ENCODE results near the gene PDE1A. TPM values are rescaled to one million over a fixed set of nuclear protein-coding genes. Genes with fewer than 3 reads are reported as not detected.

Gene PDE1A
- total and polyA plus RNA-seq, 2 of the 4 experiments (the other 2 are of a cell fraction): 0.24 to 0.90 TPM

DNA sequence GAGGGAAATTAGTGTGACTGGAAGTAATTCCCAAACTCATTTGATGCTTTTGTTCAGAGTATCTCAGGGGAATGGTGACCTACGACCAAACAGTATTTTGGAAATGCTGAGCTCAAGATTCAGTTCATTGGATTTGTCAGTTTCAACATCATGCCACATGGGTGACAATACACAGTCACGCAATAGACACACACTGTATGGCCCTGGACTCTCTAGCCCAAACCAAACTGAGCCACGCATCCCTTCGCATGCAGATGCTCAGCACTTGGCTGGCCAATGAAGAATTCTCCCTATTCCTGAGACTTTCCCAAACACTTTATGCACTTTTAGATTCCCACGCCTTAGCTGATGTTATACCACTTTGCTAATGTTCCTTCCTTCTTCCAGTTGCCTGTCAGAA lies 10.0 kb downstream of the PDE1A start:
- Histone ChIP-seq H3K4me1 (ENCODE audit: control insufficient read depth, insufficient read depth, low read length) (no peaks in the 10 kb centered on the region), H3K9me1 (ENCODE audit: insufficient read depth, low read length) (no peaks in the 10 kb centered on the region), H3K4me2 (ENCODE audit: low read depth, low read length) (no peak overlapping the region), H2BK120ac (ENCODE audit: low read depth, low read length) (no peak overlapping the region), H3K9me3 (ENCODE audit: control insufficient read depth, insufficient read depth, low read length) (no peaks in the 10 kb centered on the region), H3K79me1 (ENCODE audit: low read depth in 1 of 2, low read length in 2 of 2) (no peaks in the 10 kb centered on the region), H2BK20ac (ENCODE audit: low read depth, low read length) (no peak overlapping the region), H4K5ac (ENCODE audit: low read depth, low read length) (no peak overlapping the region), H3K14ac (replicated peaks; ENCODE audit: low read depth, low read length) (no peak overlapping the region), H4K8ac (ENCODE audit: low read depth in 2 of 2, low read length in 2 of 2) (no peak overlapping the region), H3K18ac (ENCODE audit: low read depth, low read length) (no peak overlapping the region), H3K4me3 (ENCODE audit: insufficient read depth, low read depth, low read length) (no peak overlapping the region), H2BK5ac (ENCODE audit: low read depth, low read length, poor library complexity, severe bottlenecking) (no peak overlapping the region), H3K23ac (ENCODE audit: low read depth, low read length) (no peak overlapping the region), H3K56ac (ENCODE audit: extremely low read depth, insufficient read depth, low read length) (no peak overlapping the region), H3K27ac (ENCODE audit: insufficient read depth, low read length) (no peak overlapping the region), H3K36me3 (ENCODE audit: control insufficient read depth, insufficient read depth, low read length) (no peaks in the 10 kb centered on the region), H2AFZ (replicated peaks; ENCODE audit: low read length, poor library complexity) (no peak overlapping the region), H2AK5ac (ENCODE audit: low read depth, low read length) (no peak overlapping the region), H2AK9ac (replicated peaks; ENCODE audit: low read depth, low read length, poor library complexity) (no peak overlapping the region), H4K91ac (ENCODE audit: insufficient read depth, low read depth, low read length) (no peak overlapping the region), H2BK15ac (ENCODE audit: low read depth, low read length) (no peak overlapping the region), H3K4ac (ENCODE audit: low read depth, low read length) (no peak overlapping the region), H3K27me3 (ENCODE audit: control insufficient read depth, insufficient read depth, low read length) (no peaks in the 10 kb centered on the region), H3K9ac (ENCODE audit: low read depth, low read length) (no peak overlapping the region), H4K20me1 (ENCODE audit: insufficient read depth, low read length) (no peaks in the 10 kb centered on the region)
- ChIA-PET CTCF (interaction anchor here (1.1 kb wide), 1 partner anchor 10 kb away, joined by 3 read pairs; the partner anchor contains the start of gene PDE1A), POLR2A (ENCODE audit: unreplicated experiment) (interaction anchor here (0.6 kb wide), 1 partner anchor 1499 kb away, joined by 13 read pairs; no protein-coding TSS in a partner anchor)
- in situ Hi-C loops (cut with MboI; ENCODE audit: low sequenced_read_pairs): no loop called here
- TF ChIP-seq MXI1 (IDR thresholded peaks at IDR 0.05; ENCODE audit: borderline replicate concordance, low read depth, low read length) (no peak), FOS (IDR thresholded peaks at IDR 0.05; ENCODE audit: low read depth, low read length) (no peak), MAFK (IDR thresholded peaks at IDR 0.05; ENCODE audit: low read depth, low read length) (no peak), RFX5 (IDR thresholded peaks at IDR 0.05; ENCODE audit: low read depth, low read length) (no peak), RCOR1 (IDR thresholded peaks at IDR 0.05; ENCODE audit: insufficient replicate concordance, low read length) (no peak), ELK1 (IDR thresholded peaks at IDR 0.05; ENCODE audit: borderline replicate concordance, low read depth, low read length) (no peak), NFE2L2 (IDR thresholded peaks at IDR 0.05; ENCODE audit: low read depth, low read length) (no peak), CHD1 (IDR thresholded peaks at IDR 0.05; ENCODE audit: low read depth, low read length) (no peak), CEBPB (IDR thresholded peaks at IDR 0.05; ENCODE audit: low read depth, low read length) (no peak), BHLHE40 (IDR thresholded peaks at IDR 0.05; ENCODE audit: low read depth, low read length) (no peak), RAD21 (IDR thresholded peaks at IDR 0.05; ENCODE audit: low read length) (no peak), SMC3 (IDR thresholded peaks at IDR 0.05; ENCODE audit: low read depth, low read length) (no peak), USF2 (IDR thresholded peaks at IDR 0.05; ENCODE audit: low read depth, low read length) (no peak)
- TF ChIP-seq, protein P1, sequence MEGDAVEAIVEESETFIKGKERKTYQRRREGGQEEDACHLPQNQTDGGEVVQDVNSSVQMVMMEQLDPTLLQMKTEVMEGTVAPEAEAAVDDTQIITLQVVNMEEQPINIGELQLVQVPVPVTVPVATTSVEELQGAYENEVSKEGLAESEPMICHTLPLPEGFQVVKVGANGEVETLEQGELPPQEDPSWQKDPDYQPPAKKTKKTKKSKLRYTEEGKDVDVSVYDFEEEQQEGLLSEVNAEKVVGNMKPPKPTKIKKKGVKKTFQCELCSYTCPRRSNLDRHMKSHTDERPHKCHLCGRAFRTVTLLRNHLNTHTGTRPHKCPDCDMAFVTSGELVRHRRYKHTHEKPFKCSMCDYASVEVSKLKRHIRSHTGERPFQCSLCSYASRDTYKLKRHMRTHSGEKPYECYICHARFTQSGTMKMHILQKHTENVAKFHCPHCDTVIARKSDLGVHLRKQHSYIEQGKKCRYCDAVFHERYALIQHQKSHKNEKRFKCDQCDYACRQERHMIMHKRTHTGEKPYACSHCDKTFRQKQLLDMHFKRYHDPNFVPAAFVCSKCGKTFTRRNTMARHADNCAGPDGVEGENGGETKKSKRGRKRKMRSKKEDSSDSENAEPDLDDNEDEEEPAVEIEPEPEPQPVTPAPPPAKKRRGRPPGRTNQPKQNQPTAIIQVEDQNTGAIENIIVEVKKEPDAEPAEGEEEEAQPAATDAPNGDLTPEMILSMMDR (conservative IDR thresholded peaks at IDR 0.05; ENCODE audit: low read depth, low read length): no peak
- no peak for ATAC-seq (ENCODE audit: low read depth)
- dilution Hi-C loops (cut with HindIII; ENCODE audit: low sequenced_read_pairs, unreplicated experiment): no loop called here
- 96% methylated on average over 5 of the region's 5 CpGs; no CpG with 5 or more reads in 1 of the 2 experiments for WGBS, 2 experiments (ENCODE audit: extremely low coverage in 2 of 2, insufficient read length in 1 of 2)
- intact Hi-C loops (cut with micrococcal nuclease): no loop called here
- BruUV-seq (replicated peaks): no TSS peak
- DNase-seq: no peak
